Renal pelvis (tissue), 4 donors: ENCODE results near the gene PPY. TPM values are rescaled to one million over a fixed set of nuclear protein-coding genes. Genes with fewer than 3 reads are reported as not detected.
"Not testable (repeated sequence)": the region's sequence is repeated elsewhere in the genome, so short reads cannot be mapped to it uniquely, and the experiment has no call there.

Experiments
- DNase-seq: peaks from one replicate; pipeline ENCODE4 v3.0.0-alpha.2; 2013
- polyA plus RNA-seq, 3 donors: library from polyadenylated mRNA; unstranded; fragments of 120-200 nt; gene quantifications; one replicate each; pipeline ENCODE4 v1.2.1, GENCODE V29; 2013; ENCODE audit not compliant: insufficient read length in 3 of 3

The PPY gene
- polyA plus RNA-seq, 3 donors: 0.19 to 0.78 (median 0.52) TPM

DNA sequence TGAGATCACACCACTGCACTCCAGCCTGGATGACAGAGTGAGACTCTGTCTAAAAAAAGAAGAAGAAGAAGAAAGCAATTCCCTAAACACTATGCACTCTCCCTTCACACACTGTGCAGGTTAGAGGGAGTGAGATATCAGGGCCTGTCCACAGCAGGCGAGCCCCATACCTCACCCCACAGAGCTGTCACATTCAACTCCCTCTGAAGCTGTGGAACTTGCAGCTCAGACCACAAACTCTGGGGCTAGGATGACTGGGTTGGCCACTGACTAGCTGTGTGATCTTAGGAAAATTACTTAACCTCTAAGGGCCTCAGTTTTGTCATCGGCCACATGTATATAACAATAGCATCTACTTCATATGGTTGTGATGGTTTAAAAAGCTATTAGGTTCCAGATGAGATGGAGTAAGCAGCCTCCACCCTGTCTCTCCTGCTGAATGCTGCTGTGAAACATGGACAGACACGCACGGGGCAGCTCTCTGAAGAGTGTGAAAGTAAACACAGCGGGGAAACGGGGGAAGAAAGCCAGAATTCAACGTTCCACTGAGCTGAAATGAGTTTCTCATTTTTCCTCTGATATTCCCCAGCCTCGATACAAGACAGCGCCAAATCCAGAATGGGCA is 25.1 kb upstream of the PPY start:
- DNase-seq: no peak

- DNase-seq: no peak
Observed at GRCh38 chr17:43966276-43966675, 24.0 kb upstream of the PPY start.

GRCh38 chr17:43962479-43962878 is 20.2 kb upstream of the PPY start:
- no peak for DNase-seq

DNA sequence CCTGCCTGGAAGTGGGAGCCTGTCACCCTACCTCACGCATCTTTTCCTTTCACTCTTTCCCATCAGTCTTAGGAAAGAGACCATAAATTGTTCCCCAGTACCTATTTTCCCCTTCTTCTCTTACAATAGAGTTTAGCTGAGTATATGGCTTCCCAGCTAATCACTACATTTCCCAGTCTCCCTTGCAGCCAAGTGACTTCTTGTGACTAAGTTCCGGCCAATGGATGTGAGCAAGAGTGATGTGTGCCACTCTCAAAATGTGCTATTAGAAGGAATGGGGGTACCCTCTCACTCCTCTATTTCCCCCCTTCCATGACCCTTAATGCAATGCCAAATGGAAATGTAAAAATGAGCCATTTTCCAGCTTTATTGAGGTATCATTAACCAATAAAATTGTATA is 19.7 kb upstream of the PPY start:
- no peak for DNase-seq

DNA sequence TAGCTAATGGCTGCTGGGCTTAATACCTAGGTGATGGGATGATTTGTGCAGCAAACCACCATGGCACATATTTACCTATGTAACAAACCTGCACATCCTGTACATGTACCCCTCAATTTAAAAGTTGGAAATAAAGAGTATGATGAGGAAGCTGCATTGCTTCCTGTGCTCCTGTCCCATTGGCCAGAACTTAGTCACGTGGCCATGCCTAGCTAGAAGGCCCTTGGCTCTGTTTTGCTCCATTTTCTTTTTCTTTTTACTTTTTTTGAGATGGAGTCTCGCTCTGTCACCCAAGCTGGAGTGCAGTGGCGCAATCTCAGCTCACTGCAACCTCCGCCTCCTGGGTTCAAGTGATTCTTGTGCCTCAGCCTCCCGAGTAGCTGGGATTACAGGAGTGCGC is 19.0 kb upstream of the PPY start:
- DNase-seq: not testable (repeated sequence)

DNA sequence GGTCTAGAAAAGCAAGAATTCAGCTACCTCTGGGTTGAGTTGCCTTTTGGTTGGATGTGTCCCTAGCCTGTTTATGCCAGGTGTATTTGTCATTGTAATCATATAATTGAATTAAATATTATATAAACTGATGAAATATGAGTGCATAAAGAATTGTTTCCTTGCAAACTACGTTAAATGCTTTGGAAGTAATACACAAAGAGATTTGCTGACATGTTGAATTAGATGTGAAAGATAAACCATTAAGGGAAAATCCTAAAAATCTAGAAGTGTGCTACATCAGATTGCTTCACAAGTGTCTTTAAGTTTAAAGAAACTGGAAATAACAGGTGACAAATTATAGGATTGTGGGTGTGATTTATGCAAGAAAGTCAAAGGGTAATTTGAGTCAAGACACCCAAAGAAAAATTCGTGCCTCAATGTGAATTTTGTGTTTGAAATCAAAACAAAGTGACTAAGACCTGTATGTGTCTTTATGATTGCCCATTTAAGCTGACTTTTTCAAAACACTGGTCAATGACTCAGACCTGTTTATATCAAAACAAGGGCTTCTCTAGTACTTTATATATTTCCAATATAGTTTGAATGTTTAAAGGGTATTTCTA is 16.6 kb upstream of the PPY start:
- no peak for DNase-seq

DNA sequence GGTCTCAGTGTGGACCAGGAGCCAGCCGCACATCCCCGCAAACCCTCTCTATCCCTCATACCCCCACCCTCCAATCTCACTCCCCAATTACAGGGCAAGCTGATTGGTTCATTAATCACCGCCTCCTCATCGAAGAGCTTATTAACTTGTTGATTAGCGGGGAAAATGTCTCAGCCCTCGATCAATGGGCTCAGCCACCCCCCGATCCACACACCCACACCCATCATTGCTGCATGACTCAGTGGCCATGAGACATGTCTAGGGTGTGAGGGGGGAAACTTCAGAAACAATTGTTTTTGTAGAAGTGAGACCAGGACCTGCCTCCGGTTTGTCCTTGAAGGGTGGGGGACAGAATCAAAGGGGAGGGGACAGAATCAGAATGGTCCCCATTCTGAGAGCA is 13.9 kb upstream of the PPY start:
- no peak for DNase-seq

GRCh38 chr17:43953746-43954145 is 11.5 kb upstream of the PPY start, which contains the start of gene PYY:
Gene PYY, minus strand, starts transcription at chr17:43953940. Its CDS starts 457 bp downstream, at chr17:43953483.
- DNase-seq: no peak

DNA sequence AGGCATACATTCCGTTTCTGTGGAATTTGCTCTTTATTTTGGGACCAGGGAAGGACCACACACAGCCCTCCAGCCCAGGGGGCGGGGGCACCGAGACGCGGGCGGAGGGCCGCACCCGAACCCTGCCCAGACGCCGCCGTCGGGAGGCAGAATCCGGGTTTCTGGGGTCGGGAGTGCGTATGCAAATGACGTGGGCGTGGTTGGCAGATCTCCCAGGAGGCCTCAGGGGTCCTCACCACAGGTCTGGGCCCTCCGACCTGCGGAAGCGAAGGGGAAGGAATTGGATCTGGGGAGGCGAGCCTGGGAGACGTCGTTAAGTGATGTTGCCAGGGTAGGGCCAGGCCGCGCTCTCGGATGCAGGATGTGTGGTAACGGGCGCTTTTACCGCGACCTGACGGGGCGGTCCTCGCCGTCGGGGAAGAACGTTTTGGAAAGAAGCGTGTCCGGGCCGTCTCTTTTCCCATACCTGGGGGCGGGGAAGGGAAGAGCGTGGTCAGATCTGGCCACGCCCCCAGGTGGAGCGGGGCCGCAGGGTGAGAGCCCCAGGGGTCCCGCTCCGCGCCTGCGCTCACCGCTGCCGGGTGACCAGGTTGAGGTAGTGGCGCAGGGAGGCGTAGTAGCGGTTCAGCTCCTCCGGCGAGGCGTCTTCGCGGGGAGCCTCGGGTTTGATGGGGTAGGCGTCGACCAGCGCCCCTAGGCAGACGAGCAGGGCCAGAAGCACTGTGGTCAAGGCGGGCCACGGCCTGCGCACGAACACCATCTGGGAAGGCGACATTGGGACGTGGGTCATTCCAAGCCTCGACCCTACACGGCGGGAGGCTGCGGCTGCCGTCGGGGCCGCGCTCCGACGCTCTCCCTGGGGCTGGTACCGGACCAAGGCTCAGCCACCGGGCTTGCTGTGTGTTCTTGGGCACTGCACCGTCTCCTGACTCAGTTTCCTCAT is 10.7 kb upstream of the PPY start:
- DNase-seq: no peak

- no peak for DNase-seq
Observed at GRCh38 chr17:43952351-43952723, 10.1 kb upstream of the PPY start.

- no peak for DNase-seq
Observed at GRCh38 chr17:43951750-43952149, 9.5 kb upstream of the PPY start.

GRCh38 chr17:43950554-43950953 is 8.3 kb upstream of the PPY start:
- no peak for DNase-seq

DNA sequence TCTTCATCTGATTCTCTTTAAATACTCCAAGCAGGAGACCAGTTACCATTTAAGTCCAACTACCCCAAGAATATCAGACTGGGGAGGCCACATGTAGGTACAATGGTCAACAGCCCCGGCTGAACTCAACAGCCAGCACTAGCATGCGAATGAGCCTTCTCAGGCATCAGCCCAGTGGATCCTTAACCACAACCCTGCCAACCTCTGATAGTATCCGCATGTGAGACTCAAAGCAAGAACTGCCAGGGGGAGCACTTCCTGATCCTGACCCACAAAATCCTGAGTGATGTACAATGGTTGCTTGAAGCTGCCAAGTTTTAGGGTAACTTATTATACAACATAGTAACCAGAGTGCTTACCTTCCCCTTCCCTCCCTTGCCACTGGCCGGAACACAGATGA is 7.5 kb upstream of the PPY start:
- no peak for DNase-seq

DNA sequence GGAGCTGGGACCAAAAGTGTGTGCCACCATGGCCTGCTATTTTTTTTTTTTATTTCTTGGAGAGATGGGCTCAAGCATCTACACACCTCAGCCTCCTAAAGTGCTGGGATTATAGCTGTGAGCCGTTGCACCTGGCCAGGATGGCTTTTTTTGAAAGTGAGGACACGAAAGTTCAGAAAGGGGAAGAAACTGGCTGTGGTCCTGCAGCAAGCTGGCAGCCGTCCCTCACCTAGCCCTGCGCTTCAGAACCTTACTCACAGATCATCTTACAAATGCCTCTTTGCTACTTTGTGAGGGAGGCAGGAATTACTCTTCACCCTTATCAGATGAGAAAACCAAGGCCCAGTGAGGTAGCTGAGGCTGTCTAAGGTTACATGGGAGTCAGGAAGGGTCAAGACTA is 4.5 kb upstream of the PPY start:
- DNase-seq: no peak

DNA sequence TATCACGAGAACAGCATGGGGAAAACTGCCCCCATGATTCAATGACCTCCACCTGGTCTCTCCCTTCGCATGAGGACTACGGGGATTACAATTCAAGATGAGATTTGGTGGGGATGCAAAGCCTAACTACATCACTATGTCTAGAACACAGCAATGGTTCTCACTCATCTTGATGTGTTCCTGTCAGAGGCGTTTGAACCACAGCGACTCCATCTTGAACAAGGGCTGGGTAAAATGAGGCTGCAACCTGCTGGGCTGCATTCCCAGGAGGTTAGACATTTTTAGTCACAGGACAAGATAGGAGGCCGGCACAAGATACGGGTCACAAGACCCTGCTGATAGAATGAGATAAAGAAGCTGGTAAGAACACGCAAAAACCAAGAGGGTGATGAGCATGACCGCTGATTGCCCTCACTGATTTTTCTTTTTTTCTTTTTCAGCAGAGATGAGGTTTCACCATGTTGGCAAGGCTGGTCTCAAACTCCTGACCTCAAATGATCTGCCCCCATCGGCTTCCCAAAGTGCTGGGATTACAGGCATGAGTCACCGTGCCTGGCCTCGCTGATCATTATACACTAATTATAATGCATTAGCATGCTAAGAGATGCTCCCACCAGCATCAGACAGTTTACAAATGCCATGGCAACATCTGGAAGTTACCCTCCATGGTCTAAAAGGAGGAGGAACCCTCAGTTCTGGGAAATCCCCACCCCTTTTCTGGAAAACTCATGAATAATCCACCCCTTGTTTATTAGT is 3.0 kb upstream of the PPY start:
- no peak for DNase-seq

DNA sequence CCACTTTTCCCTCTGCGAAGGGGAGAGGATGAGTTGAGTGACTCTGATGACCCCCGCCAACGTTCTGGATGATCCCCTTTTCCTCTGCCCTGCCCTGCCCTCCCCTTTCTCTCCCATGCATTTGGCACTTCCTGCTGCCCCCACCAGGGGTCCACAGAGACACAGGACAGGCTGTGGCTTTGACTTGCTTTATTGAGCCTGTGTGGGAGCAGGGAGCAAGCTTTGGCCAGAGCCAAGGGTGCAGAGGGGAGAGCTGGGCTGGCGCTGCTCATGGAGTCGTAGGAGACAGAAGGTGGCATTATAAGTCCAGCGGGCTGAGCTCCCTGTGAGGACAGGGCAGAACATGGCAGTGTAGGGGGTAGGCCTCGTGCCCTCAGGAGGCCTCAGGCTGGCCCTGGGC is 1.6 kb downstream of the PPY start:
- DNase-seq: peak; percentile 55

- DNase-seq: no peak
Observed at GRCh38 chr17:43939886-43940285, 2.4 kb downstream of the PPY start.

DNA sequence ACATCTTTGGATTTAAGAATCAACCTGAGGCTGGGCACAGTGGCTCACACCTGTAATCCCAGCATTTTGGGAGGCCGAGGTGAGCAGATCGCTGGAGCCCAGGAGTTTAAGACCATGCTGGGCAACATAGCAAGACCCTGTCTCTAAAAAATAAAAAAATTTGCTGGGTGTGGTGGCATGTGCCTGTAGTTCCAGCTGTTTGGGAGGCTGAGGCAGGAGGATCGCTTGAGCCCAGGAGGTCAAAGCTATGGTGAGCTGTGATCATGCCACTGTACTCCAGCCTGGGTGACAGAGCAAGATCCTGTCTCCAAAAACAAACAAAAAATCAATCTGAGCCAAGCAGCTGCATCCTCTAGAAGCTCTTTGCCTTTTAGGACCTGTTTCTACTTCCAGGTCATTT is 2.8 kb downstream of the PPY start:
- DNase-seq: not testable (repeated sequence)

GRCh38 chr17:43938838-43939182 is 3.5 kb downstream of the PPY start:
- no peak for DNase-seq

DNA sequence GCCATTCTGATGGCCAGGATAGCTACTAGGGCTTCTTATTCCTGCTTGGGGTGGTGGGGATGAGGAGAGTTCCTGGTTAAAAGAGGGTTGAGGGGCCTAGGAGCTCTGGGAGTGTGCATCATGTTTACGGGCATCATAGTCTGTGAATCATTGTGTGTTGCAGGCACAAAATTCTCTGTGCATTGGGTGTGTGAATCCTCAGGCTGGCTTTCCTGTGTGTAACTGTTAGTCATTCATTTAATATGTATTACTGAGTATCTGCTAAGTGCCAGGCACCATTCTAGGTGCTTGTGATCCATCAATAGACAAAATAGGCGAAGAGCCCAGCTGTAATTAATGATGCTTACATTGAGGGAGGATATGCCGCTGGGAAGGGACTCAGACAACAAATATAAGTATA is 5.8 kb downstream of the PPY start:
- DNase-seq: no peak

- DNase-seq: peak; percentile 72
Observed at GRCh38 chr17:43935926-43936261, 6.4 kb downstream of the PPY start.

DNA sequence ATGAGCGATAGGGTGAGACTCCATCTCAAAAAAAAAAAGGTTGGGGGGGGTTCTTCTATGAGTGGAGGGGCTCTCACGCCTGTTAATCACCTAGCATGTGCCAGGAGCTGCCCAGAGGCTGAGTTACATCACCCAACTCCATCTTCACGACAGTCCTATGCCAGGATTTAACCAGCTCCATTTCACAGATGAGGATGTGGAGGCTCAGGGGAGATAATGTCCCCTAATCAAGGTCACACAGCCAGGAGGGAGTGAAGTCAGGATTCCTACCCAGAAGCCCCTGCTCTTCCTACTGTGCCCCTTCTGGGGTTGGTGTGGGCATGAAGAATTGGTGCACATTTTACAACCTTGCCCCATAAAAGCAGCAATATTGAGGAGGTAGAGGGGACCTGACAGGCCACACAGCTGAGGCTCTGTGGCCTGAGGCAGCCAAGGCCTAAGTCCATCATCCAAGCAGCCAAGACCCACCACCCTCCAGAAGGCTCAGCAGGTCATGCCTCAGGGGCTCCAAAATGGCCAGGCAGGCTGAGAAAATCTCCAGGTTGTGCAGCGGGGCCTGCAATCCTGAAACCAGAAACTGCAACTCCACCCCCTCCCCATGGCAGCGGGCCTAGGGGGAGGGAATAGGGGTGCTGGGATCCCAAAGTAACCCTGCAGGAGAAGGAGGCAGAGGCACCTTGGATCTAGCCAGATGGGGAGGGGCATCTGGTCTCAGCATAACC is 6.9 kb downstream of the PPY start:
- DNase-seq: peak; percentile 52
